HuH-7 (cell line): ENCODE results near the gene NDOR1.
A peak's percentile ranks its signal among the peaks of the same experiment; 100 is the strongest.
"Not testable (repeated sequence)": the region's sequence is repeated elsewhere in the genome, so short reads cannot be mapped to it uniquely, and the experiment has no call there.

ENCODE experiments used
- DNase-seq: peaks from one replicate; pipeline ENCODE4 v3.0.0; 2011; ENCODE audit warnings: low spot score

Gene NDOR1

GRCh38 chr9:137231372-137232039 is 26.0 kb downstream of the NDOR1 start:
- DNase-seq, result no peak

GRCh38 chr9:137232101-137232500 is 26.6 kb downstream of the NDOR1 start:
- DNase-seq, result no peak

GRCh38 chr9:137232510-137232909 is 27.0 kb downstream of the NDOR1 start:
- no peak for DNase-seq

- no peak for DNase-seq
These were observed 27.9 kb downstream of the NDOR1 start for GRCh38 chr9:137233143-137233980.

GRCh38 chr9:137234055-137234697 is 28.7 kb downstream of the NDOR1 start:
- no peak for DNase-seq

- DNase-seq, result no peak
These were observed 29.4 kb downstream of the NDOR1 start for GRCh38 chr9:137234758-137235423.

GRCh38 chr9:137235424-137236237 is 30.1 kb downstream of the NDOR1 start:
- DNase-seq, result peak; percentile 68

GRCh38 chr9:137236238-137236935 is 30.9 kb downstream of the NDOR1 start:
- DNase-seq, result peak; percentile 99

- DNase-seq, result no peak
These were observed 31.5 kb downstream of the NDOR1 start for GRCh38 chr9:137236936-137237421.

GRCh38 chr9:137237759-137238726 is 32.5 kb downstream of the NDOR1 start:
- DNase-seq, result no peak

GRCh38 chr9:137239541-137240200 is 34.2 kb downstream of the NDOR1 start:
- DNase-seq, result not testable (repeated sequence)

GRCh38 chr9:137240318-137240840 is 34.9 kb downstream of the NDOR1 start:
- DNase-seq, result no peak

GRCh38 chr9:137240841-137241489 is 35.5 kb downstream of the NDOR1 start, which contains the start of gene TUBB4B:
TSS of gene TUBB4B (plus strand) at chr9:137241287. CDS start at chr9:137241361, 74 bp downstream.
- peak; percentile 100 for DNase-seq

GRCh38 chr9:137241490-137242268 is 36.2 kb downstream of the NDOR1 start:
- no peak for DNase-seq

GRCh38 chr9:137242269-137243203 is 37.0 kb downstream of the NDOR1 start:
- DNase-seq, result no peak

GRCh38 chr9:137243266-137243625 is 37.7 kb downstream of the NDOR1 start:
- DNase-seq, result not testable (repeated sequence)
